ENCODE measurements around the gene RCVRN.

The RCVRN gene

GRCh38 chr17:9850151-9850550 is 54.9 kb downstream of the RCVRN start:
- no peak overlapping the region for H3K4me3 ChIP-seq (ENCODE audit: low read depth, low read length)

More at GRCh38 chr17:9850151-9850550, 54.9 kb downstream of the RCVRN start:
- no peak for TF ChIP-seq CTCF (IDR thresholded peaks at IDR 0.05; ENCODE audit: control insufficient read depth, extremely low read depth, insufficient read depth)
- DNase-seq (ENCODE audit: low read depth): no peak

Measured in LNCaP clone FGC (cell line).